HG02642 (cell line): Measurements from ENCODE around the gene KIAA0586.
"Not testable (repeated sequence)": the region's sequence is repeated elsewhere in the genome, so short reads cannot be mapped to it uniquely, and the experiment has no call there.

Experiments used
- ATAC-seq: cut with Tn5 transposase; IDR thresholded peaks from one replicate; pipeline ENCODE4 v1.9.1; 2021; ENCODE audit warnings: mild to moderate bottlenecking; ENCODE audit not compliant: unreplicated experiment, poor library complexity

Gene KIAA0586

GRCh38 chr14:58460772-58461171 lies 33.3 kb downstream of the KIAA0586 start:
- ATAC-seq, result no peak

DNA sequence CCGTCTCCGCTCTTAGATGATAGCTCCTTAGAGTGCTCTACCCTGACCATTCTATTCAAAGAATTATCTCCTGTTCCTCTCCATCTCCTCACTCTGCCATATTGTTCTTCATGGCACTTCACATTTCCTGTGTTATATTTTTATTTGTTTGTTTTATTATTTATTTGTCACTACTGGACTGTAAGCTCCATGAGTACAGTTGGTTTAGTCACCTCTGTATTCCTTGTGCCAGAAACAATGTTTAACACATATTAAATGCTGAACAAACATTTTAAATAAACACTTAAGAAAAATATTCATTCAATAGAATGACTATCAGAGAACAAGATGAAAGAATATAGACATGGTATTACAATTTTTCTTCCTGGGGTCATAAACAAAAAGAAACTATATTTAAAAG lies 35.6 kb downstream of the KIAA0586 start:
- ATAC-seq, result no peak

- no peak for ATAC-seq
These were observed 37.1 kb downstream of the KIAA0586 start for GRCh38 chr14:58464652-58465051.

DNA sequence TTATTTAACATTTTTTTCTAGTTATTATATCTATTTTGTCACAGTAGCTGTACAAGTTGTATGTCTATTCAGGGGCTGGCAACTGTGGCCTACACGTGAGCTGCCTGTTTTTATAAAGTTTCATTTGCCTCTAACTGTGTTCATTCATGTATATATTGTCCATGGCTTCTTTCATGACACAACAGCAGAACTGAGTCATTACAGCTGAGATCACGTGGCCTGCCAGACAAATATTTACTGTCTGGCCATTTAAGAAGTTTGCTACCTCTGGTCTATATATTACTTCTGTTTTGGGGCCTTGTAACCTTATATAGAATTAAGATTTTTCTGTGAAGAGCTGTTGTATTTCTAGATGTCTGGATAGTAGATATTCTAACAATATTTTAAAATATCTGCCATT lies 37.9 kb downstream of the KIAA0586 start:
- no peak for ATAC-seq

DNA sequence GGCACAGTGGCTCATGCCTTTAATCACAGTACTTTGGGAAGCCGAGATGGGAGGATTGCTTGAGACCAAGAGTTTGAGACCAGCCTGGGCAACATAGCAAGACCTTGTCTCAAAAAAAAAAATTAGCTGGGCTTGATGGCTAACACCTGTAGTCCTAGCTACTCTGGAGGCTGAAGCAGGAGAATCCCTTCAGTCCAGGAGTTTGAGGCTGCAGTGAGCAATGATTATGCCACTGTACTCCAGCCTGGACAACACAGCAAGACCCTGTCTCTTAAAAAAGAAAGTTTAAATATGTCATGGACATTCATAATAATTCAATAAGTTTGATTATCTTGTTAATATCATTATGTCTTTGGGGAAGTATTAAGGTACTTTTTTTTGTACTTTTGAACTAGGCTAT lies 38.9 kb downstream of the KIAA0586 start:
- no peak for ATAC-seq

GRCh38 chr14:58467575-58467974 lies 40.1 kb downstream of the KIAA0586 start:
- no peak for ATAC-seq

DNA sequence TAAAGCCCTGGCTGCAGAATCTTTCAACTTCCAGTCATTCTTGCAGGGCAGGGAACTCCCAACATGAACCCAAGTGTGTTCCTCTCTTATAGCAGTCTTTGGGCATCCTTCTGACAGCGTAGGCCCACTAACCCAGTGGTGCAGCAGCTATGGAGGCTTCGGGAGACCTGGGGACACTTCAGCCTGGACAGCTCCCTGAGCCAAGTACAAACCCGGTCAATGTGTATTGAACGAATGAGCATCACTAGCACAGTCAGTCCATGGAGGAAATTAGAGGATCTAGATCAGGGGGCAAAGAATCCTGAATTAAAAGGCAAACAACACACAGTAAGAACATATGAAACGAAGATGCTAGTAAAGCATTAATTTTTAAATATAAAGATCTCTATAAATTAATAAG lies 41.8 kb downstream of the KIAA0586 start:
- no peak for ATAC-seq

GRCh38 chr14:58476320-58476719 lies 48.8 kb downstream of the KIAA0586 start:
- ATAC-seq, result no peak

DNA sequence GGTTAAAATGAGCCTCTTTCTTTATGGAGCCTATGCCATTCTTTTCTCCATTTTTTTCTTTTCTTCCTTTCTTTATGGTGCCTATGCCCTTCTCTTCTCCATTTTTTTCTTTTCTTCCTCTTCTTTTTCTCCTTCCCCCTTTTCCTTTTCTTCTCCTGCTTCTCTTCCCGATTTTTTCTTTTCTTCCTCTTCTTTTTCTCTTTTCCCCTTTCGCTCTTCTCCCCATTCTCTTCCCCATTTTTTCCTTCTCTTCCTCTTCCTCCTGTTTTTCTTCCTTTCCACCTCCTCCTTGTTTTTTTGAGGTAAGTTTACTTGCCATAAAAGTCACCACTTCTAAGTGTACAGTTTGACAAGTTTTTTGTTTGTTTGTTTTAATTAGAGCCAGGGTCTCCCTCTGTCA lies 50.1 kb downstream of the KIAA0586 start:
- ATAC-seq, result no peak

- ATAC-seq, result not testable (repeated sequence)
These were observed 50.8 kb downstream of the KIAA0586 start for GRCh38 chr14:58478329-58478728.

GRCh38 chr14:58479975-58480374 lies 52.5 kb downstream of the KIAA0586 start:
- no peak for ATAC-seq

GRCh38 chr14:58484176-58484575 lies 56.7 kb downstream of the KIAA0586 start:
- ATAC-seq, result no peak

GRCh38 chr14:58488550-58488949 lies 61.0 kb downstream of the KIAA0586 start:
- ATAC-seq, result no peak

DNA sequence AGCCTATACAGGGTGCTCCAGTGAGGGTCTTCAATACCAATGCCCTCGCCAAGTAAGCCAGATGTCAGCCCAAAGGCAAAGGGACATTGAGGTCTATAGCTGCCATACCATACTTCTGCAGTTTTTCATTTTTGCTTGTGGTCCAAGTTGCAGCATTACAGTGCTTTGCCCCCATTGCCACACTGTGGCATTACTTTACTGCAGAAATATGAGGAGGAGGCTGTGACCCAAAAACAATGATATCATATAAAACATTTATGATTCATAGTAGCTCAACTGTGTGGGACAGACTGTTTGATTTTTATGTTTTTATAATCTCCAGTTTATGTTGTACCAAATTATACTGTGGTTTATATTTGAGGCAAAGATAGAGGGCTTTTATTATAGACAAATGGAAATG lies 64.1 kb downstream of the KIAA0586 start:
- ATAC-seq, result no peak

DNA sequence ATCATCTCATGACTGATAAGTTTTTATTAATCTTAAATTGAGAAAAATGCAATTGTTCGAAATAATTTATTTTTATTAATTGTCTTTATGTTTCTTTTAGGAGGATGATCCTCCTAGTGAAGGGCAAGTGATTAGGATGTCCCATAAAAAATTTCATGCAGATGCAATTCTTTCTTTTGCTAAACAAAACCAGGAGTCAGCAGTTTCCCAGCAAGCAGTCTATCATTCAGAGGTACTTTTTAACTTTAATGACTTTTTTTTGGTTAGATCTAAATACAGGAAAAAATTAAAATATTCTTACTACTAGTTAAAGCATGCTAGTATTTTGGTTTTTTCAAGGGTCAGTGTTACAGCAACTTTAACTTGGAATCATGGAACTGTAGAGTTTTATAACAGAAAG lies 64.5 kb downstream of the KIAA0586 start:
- ATAC-seq, result no peak

GRCh38 chr14:58501214-58501816 lies 73.8 kb downstream of the KIAA0586 start:
- peak; percentile 61 for ATAC-seq

DNA sequence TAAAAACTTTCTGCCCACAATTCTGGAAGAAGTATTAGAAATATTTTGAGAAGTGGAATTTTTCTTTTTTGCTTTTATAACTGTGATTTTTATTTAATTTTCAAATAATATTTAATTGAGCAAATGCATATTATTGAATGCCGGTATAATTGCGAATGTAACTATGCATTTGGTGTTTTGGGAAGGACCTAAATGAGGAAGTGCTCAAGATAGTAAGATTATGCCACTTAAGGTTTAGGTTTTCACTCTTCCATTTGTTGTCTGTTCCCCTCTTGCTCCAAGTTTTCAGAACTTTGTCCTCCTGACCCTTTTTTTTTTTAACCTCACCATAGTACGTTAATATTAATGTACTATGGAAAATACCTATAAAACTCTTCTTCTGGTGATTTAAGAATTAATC lies 85.8 kb downstream of the KIAA0586 start:
- no peak for ATAC-seq

DNA sequence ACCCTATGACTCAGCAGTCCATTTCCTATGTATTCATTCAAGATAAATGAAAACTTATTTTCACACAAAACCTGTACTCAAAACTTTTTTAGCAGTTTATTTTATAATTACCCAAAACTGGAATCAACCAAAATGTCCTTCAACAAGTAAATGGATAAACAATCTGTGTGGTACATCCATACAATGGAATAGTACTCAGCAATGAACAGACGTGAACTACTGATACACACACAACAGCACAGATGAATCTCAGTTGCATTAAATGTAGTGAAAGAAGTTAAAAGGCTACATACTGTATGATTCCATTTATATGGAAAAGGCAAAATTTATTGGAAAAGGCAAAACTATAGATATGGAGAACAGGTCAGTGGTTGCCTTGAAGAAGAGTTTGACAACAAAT lies 90.1 kb downstream of the KIAA0586 start:
- no peak for ATAC-seq

GRCh38 chr14:58525691-58526090 lies 98.2 kb downstream of the KIAA0586 start:
- ATAC-seq, result not testable (repeated sequence)

GRCh38 chr14:58533446-58533845 lies 105.9 kb downstream of the KIAA0586 start:
- no peak for ATAC-seq

- ATAC-seq, result no peak
These were observed 107.5 kb downstream of the KIAA0586 start for GRCh38 chr14:58535044-58535443.

DNA sequence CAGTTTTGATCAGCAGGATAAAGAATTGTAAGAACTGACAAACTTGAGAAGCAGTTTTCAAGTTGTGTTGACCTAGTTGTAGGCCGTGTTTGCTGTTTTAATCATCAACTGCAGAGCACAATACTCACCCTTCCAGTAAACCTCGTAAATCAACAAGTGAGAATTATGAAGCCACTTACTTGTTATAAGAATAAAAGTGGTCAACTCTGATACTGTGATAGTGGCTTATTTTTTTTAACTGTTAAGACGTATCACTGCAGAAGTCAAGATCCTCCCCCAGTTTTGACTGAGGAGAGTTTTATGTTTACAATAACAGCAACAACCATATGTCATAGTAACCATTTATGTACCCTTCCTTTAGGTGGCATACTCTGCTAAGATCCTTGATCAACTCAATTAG lies 109.5 kb downstream of the KIAA0586 start:
- ATAC-seq, result no peak
